T-helper 22 cell (primary cell): Measurements from ENCODE around the gene PHC3.

Experiments
- DNase-seq: peaks from one replicate; pipeline ENCODE4 v3.0.0-alpha.2; 2020; ENCODE audit warnings: low read depth

Gene PHC3

DNA sequence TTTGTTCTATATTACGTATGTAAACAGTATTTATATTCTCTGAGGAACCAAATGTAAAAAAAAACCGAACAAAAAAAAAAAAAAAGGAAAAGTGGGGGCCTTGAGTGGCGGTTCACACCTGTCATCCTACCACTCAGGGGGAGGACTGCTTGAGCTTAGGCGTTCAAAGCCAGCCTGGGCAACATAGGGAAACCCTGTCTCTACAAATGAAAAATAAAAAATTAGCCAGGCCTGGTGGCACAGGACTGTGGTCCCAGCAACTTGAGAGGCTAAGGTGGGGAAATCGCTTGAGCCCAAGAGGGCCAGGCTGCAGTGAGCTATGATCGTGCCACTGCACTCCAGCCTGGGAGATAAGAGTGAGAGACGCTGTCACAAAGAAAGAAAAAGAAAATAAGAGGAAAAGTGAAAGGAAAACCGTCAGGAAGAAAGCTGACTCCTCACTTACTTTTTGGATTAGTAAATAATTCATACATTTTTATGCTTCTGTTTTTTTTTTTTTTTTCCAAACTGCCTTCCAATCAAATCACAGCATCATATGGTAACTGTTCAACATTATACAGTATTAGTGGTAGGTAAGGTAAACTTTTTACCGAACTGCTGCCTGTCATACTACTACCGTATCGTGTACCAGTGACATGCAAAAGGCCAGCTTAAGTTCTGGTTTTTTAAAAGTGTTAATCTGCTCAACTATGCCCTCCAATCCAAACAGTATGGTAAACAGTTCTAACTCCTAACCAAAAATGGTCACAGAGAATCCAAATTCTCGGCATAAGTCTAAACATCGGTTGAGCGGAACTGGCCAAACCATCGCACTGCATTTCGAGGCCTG is 1.2 kb downstream of the PHC3 start:
- no peak for DNase-seq

DNA sequence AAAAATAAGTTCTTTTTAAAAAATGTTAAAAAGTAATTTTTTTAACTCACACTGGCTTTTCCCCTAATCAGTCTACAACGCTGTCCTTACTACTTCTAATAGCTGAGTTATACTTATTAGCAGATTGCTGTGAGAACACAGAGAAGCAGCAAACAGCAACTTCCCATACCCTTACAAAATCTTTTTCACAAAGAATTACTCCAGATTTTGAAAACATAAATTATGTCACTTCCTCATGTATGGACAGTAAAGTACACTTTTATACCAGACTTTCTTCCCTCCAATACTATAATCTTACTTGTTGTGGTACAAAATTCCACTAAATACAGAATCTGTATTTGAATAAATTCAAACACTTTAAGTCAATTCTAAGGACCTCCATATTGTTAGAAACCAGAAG is 2.1 kb downstream of the PHC3 start:
- DNase-seq = no peak

DNA sequence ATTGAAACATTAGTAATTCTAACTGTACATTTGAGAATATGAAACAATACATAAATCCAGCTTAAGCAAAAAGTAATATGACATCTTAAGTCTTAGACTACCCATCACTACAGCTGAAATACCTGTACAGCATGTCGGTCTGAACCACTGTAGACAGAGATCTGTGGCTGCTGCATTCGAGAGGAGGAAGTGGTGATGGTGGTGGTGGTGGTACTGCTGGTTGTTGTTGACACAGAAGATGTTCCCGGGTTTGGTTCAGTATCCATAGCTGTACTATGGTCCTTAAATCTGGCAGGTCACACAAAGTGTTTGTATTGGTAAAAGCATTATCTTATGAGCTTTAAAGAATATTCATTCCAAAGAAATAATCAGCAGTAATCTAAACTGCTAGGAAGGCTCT is 2.9 kb downstream of the PHC3 start:
- peak; percentile 35 for DNase-seq

DNA sequence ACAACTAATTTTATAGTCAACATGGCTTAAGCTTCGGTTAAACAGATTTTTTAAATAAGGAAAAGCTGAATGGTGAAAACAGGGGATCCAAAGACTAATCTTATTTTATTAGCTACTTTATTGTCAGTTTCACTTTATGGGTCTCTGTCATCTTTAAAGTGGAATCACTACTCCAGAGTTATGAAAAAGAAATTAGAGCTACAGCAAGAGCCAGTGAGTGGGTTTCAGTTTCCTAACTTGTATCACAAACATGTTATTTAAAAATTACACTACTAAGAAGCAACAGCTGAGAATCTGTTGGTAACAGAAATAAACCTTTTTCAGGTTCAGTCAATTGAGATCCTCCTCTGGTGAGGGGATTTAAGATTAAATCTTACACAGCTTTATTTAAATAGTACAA is 10.0 kb downstream of the PHC3 start:
- DNase-seq = no peak

DNA sequence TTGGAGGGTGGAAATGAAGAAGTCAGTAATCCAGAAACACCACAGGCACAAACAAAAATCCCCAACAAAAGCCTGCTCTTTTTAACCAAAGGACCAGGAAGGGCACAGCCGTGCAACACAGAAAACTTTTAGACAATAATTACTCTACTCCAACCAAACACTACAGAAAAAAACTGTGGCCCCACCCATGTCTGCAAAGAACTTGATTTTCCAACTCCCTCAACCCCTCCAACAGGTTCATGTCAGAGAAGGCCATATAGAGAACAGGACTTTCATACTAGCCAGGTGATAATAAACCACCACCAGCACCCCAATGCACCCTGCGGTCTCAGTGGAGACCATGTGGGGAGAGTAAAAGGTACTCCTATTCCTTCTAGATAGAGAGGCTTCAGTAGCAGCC is 16.8 kb downstream of the PHC3 start:
- no peak for DNase-seq

DNA sequence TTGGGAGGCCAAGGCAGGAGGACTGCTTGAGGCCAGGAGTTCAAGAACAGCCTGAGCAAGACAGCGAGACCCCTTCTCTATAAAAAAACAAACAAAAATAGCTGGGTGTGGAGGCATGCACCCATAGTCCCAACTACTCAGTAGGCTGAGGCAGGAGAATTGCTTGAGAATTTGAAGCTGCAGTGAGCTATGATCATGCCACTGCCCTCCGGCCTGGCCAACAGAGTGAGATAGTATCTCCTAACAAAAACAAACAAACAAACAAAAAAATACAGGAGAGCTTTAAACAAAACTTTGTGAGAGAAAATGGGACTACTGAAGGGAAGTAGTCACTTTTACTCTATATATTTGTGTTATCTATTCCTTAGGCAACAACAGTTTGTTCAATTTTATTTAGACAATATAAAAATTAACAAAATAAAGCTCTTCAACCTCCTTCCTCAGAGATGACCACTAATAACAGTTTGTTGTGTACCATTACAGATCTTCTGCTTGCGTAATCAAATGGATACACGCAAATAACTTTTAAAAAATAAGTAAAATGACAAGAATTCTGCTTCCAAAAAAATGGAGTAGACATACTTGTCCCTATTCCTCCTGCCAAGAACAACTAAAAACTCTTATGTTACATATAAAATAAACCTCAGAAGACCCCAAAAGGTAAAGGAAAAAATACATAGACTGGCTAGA is 17.4 kb downstream of the PHC3 start:
- no peak for DNase-seq

DNA sequence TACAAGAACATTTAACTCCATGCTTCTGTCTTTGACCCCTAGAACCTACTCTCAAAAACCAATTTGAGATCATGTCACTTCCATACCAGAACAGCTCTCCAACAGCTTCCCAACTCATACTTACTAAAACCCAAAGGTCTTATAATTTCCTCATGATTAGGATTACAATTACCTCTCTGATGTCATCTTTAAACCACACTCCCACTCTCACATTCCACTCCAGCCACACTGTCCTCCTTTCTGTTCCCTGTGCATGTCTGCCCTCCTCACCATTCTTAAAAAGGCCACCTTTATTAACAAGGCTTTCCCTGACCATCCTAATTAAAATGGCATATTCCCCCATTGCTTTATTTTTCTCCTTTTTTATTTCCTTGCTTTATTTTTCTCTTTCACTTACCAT is 18.9 kb downstream of the PHC3 start:
- DNase-seq = no peak

DNA sequence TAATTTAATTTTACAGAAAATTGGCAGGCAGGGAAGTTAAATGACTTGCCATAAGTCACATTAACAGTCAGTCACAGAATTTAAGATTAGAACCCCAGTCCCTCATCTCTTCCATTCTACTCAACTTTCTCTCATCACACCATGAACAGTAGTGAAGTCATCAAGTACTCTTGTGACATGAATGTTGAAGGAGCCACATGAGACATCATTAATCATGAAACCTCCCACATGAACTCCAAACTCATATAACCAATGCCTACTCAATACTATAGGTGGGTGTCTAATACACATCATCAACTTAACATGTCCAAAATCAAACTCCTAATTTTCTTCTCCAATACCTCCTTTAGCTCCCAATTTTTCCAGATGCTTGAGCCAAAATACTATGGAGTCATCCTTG is 19.5 kb downstream of the PHC3 start:
- DNase-seq = no peak

DNA sequence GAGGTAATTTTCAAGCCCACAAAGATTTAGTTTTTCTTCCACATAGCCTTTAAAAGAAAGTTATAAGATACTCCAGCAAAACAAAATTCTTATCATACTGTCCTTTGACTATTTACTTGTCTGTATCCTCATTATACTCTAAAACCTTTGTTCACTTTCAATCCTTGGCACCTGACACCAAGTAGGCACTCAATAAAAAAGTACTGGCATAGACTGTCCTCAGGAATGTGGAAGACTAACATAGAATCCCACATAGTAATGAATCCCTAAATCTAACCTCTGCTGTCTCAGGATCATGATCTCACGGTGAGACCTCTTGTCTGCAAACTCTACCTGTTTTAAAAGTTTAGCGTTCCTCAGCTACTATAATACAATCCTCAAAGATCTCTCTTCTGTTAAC is 21.6 kb downstream of the PHC3 start:
- no peak for DNase-seq

DNA sequence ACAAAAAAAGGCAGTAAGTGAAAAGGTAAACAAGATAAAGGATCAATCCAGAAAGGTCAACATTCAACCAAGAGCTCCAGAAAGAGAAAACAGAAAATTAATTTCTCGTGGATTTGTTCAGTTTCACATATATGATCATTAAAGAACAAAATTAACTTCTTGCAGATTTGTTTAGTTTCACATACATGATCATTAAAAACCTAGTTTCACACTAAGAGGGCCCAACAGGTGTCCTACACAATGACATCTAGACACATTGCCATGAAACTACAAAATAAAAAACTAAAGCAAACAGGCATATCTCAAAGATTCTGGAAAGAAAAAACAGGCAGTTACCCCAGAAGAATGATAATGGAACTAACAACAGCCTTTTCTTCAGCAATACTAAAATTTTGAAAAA is 22.1 kb downstream of the PHC3 start:
- DNase-seq = no peak

DNA sequence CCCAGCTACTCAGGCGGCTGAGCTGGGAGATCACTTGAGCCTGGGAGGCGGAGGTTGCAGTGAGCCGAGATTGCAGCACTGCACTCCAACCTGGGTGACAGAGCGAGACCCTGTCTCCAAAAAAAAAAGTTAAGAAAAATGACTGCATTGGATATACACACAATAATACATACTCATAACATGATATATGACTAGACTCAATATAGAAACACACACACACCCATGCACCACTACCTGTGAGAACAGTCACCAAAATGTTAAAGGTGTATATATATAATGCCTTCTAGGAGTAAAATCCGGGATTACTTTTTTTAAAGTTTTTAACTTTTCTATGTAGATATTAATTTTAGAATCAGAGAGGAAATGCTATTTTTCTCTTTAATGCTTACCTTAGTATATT is 25.9 kb downstream of the PHC3 start:
- no peak for DNase-seq

DNA sequence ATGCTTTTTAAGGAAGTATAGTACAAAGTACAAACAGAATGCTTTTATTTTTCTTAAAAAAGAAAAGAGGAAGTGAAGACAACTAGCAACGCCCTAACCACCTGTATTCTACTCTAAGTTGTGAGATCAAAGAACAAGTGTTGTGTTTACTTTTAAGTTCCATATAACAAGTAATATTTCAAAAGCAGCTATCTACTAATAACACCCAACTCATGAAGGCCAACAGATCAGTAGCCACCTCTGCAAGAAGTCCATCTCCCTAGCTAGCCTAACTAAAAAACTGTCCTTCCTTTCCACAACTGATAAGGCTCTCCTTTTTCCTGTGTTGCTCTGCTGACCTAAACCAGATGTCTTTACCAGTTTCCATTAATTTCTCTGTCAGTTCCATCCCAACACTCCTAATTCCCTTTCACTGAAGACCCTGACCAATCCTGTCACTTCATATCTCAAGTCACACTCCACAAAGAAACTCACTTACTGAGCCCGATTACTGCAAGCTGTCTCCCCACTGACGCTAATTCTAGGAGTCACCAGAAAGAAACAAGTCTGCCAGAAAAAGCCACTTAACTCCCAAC is 26.9 kb downstream of the PHC3 start:
- DNase-seq = no peak

DNA sequence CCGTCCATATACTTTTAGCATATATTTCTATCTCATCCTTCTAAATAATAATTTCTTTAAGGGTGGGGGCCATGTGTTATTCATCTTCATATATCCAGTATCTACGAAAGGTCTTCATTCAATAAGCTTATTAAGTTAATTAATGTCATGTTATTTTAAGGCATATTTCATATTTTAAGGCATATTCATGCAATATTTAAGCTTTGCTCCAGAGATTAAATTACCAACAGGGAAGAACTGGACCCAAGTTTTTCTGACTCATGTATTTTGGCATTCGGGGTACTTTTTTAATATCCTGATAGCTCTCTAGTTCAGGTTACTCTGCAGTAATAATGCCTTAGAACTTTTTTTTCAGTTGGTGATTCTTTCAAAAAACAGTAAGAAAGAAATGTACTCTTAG is 27.4 kb downstream of the PHC3 start:
- no peak for DNase-seq

DNA sequence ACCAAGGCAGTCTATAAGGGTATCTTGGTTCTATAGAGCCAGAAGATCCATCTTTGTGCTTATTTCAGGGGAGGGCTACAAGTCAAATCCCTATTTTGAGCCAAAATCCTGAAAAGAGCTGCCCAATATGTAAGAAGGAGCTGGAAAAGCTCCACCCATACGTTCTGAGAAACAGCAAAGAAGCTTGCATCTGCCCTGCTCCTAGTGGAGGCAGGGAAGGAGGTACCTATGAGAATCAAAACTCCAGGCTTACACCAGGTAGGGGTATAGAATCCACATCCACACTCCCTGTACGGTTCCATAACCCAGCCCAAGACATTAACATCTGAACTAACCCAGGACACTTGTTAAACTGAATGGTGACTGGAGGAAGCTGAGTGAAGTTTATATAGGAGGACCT is 30.0 kb downstream of the PHC3 start:
- DNase-seq = no peak

DNA sequence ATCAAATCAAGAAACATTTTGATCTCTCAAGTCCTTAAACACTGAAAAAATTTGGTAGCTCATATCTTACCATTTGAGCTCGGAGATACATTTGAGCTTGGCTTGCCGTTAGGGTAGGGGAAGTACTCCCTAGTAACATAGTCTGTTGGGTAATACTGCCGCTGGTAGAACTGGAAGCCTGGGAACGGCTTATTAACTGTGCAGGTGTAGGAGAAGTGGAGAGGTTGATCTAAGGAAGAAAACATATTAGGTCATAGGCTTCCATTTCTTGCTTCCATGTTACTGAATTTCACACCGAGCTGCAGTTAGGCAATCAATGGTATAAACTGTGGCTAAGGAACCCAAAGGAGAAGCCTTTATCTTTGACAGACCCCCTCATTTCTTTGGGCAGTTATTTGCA is 32.5 kb downstream of the PHC3 start:
- no peak for DNase-seq

DNA sequence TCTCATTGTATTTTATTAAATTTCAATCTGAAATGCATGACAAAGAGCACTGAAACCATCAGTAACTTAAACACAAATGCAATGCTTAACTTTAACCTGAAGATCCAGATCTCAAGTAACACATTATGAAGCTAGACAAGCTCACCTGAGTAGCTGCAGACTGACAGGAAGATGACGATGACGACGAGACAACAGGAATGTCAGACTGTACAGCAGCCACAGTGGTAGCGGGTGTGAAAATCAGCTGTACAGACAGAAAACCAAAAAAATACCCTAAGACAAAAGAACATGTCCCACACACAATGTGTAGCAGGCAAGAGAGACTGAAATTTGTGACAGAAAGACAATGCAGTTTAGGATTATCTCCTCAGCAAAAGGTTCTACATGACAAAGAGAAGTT is 36.3 kb downstream of the PHC3 start:
- no peak for DNase-seq

DNA sequence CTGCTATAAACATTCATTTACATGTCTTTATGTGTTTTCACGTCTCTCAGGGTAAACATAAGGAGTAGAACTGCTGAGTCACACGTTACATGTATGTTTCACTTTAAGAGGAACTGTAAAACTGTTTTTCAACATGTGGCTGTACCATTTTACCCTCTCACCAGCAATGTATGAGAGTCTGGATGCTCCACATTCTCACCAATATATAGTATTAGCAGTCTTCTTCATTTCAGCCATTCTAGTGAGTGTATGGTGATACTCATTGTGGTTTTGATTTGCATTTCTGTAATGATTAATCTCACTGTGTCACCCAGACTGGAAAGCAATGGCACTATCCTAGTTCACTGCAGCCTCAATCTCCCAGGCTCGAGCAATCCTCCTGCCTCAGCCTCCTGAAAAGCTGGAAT is 37.1 kb downstream of the PHC3 start:
- no peak for DNase-seq

DNA sequence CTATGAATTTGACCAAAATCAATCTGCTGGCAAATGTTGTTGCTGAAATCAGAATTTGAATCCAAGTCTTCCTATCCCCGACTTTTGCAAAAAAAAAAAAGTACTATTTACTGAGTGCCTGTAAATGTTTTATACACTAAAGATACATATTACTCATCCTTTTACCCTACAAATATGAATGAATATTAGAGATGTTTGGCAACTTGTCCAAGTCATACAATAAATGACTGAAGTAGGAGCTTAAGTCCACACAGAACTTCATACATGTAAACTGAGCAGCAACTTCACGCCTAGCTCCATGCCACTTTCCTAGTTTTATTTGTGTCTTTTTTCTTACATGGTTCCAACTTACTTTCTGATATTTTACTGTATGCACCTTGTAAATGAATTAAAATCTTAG is 39.2 kb downstream of the PHC3 start:
- no peak for DNase-seq

DNA sequence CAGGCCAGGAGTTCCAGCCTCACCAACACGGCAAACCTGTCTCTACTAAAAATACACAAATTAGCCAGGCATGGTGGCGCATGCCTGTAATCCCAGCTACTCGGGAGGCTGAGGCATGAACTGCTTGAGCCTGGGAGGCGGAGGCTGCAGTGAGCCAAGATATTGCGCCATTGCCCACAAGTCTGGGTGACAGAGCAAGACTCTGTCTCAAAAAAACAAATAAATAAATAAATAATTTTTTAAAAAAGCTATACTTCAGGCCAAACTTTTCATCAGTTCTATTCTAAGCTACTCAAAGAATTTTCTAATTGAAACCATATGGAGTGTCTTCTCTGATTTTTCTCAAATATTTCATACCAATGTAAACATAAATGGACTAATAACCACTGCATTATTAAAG is 43.5 kb downstream of the PHC3 start:
- DNase-seq = no peak

DNA sequence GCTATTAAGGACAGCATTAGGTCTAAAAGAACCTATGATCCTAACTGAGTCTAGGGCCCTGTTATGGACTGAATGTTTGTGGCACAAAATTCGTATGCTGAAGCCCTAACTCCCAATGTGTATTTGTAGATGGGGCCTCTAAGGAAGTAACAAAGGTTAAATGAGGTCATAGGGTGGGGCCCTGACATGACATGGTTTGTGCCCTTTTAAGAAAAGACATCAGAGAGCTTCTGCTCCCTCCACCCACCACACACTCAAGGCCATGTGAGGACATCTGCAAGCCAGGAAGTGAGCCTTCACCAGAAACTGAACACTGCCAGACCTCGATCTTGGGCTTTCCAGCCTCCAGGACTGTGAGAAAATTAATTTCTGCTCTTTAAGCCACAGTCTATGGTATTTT is 49.2 kb downstream of the PHC3 start:
- DNase-seq = no peak

DNA sequence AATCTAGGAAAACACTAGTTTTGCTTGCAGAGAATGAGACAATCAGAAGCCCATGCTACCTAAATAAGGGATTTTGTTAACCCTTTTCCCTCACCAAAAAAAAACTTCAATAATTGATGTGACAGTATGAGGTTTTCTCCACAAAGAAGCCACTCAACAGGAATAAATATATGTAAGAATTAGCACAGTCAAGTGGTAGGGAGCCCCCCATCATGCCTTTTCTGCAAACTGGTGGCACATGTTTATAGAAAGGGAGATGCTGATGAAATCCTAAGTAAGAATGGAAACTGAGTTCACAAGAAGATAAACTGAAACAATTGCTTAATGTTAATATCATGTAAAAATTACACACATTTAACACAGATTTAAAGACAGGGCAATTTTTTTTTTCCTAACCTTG is 51.0 kb downstream of the PHC3 start:
- no peak for DNase-seq

DNA sequence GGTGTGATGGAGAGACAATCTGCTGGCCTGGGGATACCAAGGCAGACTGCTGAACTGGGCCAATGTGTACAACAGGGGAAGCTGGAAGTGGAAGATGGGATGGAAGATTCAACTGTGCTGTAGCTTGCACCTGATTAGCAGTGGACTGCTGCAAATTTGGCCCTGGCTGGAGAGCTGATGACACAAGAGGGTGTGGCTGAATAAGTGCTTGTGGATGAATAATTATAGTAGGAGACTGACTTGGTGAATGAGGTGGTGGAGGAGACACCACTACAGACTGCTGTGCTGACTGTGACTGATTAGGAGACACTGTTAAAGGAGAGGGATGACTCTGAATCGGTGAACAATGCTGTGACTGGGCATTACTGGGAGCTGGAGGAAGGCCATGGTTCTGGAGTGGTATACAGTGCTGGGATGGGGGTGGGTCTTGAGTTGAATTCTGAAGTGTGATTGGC is 52.5 kb downstream of the PHC3 start:
- DNase-seq = no peak

DNA sequence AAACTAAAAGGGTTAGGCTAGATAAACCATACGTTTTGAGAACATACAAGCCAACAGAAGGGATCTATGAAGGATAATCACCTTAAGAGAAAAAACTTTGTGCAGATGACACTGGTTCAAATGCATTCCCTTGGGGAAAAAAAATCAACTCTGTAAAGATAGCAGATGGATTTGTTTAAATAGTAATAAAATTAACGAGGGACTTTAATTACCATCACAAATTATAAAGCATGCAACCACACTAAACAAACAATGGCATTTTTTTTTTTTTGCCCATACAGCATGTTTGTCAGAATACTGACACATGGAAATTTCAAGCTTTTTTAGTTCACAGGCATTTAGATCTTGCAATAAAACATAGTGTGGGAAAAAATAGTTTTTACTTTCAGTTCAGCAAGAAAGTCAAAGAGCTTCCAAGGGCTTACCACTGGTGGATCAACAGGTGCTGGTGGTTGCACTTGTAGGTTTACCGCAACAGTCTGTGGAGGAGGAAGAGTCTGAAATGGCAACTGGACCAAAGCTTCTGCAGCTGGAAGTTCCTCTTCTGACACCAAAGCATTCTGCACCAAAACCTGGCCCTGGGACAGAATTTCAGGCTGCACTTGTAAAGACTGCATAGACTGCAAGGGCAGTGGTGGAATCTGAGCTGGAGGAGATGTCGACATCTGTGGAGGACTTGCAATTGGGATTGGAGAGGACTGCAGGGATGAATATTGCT is 53.1 kb downstream of the PHC3 start:
- DNase-seq = no peak
